HL-60 (cell line): ENCODE results near the gene AFG3L2.
"Not testable (repeated sequence)": the region's sequence is repeated elsewhere in the genome, so short reads cannot be mapped to it uniquely, and the experiment has no call there.

Experiments
- POLR2AphosphoS5 ChIP-seq: IDR thresholded peaks from 2 replicates; pipeline ENCODE4 v1.6.1; 2012; ENCODE audit warnings: low read depth
- TF ChIP-seq, protein P1 (sequence below): IDR thresholded peaks from one replicate; pipeline ENCODE4 v1.5.1; 2011; ENCODE audit warnings: low read length, control low read depth, inconsistent platforms; ENCODE audit not compliant: insufficient read depth
- TF ChIP-seq, protein P2 (sequence below): IDR thresholded peaks from 2 replicates; pipeline ENCODE4 v1.6.1; 2012; ENCODE audit warnings: low read depth; ENCODE audit not compliant: insufficient replicate concordance

DNA sequence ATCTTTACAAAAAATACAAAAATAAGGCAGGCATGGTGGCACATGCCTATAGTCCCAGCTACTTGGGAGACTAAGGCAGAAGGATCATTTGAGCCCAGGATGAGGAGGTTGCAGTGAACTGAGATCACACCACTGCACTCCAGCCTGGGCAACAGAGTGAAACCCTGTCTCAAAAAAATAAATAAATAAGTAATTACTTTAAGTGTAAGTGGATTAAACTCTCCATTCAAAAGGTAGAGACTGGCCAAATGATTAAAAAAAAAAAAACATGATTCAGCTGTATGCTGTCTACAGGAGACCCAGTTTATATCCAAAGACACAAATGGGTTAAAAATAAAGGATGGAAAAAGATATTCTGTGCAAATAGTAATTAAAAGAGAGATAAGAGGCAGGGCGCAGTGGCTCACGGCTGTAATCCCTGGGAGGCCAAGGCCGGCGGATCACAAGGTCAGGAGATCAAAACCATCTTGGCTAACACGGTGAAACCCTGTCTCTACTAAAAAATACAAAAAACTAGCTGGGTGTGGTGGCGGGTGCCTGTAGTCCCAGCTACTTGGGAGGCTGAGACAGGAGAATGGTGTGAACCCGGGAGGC lies 5.3 kb upstream of the AFG3L2 start:
- TF ChIP-seq, protein P1, sequence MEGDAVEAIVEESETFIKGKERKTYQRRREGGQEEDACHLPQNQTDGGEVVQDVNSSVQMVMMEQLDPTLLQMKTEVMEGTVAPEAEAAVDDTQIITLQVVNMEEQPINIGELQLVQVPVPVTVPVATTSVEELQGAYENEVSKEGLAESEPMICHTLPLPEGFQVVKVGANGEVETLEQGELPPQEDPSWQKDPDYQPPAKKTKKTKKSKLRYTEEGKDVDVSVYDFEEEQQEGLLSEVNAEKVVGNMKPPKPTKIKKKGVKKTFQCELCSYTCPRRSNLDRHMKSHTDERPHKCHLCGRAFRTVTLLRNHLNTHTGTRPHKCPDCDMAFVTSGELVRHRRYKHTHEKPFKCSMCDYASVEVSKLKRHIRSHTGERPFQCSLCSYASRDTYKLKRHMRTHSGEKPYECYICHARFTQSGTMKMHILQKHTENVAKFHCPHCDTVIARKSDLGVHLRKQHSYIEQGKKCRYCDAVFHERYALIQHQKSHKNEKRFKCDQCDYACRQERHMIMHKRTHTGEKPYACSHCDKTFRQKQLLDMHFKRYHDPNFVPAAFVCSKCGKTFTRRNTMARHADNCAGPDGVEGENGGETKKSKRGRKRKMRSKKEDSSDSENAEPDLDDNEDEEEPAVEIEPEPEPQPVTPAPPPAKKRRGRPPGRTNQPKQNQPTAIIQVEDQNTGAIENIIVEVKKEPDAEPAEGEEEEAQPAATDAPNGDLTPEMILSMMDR, result not testable (repeated sequence)
- not testable (repeated sequence) for TF ChIP-seq POLR2AphosphoS5
- TF ChIP-seq, protein P2, sequence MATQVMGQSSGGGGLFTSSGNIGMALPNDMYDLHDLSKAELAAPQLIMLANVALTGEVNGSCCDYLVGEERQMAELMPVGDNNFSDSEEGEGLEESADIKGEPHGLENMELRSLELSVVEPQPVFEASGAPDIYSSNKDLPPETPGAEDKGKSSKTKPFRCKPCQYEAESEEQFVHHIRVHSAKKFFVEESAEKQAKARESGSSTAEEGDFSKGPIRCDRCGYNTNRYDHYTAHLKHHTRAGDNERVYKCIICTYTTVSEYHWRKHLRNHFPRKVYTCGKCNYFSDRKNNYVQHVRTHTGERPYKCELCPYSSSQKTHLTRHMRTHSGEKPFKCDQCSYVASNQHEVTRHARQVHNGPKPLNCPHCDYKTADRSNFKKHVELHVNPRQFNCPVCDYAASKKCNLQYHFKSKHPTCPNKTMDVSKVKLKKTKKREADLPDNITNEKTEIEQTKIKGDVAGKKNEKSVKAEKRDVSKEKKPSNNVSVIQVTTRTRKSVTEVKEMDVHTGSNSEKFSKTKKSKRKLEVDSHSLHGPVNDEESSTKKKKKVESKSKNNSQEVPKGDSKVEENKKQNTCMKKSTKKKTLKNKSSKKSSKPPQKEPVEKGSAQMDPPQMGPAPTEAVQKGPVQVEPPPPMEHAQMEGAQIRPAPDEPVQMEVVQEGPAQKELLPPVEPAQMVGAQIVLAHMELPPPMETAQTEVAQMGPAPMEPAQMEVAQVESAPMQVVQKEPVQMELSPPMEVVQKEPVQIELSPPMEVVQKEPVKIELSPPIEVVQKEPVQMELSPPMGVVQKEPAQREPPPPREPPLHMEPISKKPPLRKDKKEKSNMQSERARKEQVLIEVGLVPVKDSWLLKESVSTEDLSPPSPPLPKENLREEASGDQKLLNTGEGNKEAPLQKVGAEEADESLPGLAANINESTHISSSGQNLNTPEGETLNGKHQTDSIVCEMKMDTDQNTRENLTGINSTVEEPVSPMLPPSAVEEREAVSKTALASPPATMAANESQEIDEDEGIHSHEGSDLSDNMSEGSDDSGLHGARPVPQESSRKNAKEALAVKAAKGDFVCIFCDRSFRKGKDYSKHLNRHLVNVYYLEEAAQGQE, result not testable (repeated sequence)
